ENCODE measurements around the gene NPEPL1.

GRCh38 chr20:58753267-58753921 lies 60.8 kb downstream of the NPEPL1 start:
- TF ChIP-seq, protein P1, sequence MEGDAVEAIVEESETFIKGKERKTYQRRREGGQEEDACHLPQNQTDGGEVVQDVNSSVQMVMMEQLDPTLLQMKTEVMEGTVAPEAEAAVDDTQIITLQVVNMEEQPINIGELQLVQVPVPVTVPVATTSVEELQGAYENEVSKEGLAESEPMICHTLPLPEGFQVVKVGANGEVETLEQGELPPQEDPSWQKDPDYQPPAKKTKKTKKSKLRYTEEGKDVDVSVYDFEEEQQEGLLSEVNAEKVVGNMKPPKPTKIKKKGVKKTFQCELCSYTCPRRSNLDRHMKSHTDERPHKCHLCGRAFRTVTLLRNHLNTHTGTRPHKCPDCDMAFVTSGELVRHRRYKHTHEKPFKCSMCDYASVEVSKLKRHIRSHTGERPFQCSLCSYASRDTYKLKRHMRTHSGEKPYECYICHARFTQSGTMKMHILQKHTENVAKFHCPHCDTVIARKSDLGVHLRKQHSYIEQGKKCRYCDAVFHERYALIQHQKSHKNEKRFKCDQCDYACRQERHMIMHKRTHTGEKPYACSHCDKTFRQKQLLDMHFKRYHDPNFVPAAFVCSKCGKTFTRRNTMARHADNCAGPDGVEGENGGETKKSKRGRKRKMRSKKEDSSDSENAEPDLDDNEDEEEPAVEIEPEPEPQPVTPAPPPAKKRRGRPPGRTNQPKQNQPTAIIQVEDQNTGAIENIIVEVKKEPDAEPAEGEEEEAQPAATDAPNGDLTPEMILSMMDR (IDR thresholded peaks at IDR 0.05; ENCODE audit: extremely low read depth in 1 of 2, insufficient read depth in 1 of 2, low read depth in 1 of 2, low read length in 2 of 2), result no peak
- no peak for TF ChIP-seq POLR2A (IDR thresholded peaks at IDR 0.05; ENCODE audit: low read depth, low read length)
- no peak for TF ChIP-seq EZH2 (IDR thresholded peaks at IDR 0.05; ENCODE audit: borderline replicate concordance, low read depth, low read length, severe bottlenecking)
- no peak for TF ChIP-seq MYC (IDR thresholded peaks at IDR 0.05; ENCODE audit: low read depth, low read length)
- no peak for TF ChIP-seq POLR2AphosphoS5 (IDR thresholded peaks at IDR 0.05; ENCODE audit: insufficient read depth, low read depth, low read length)
- no peak for TF ChIP-seq MAX (IDR thresholded peaks at IDR 0.05; ENCODE audit: insufficient read depth, insufficient read length)
- no peak for TF ChIP-seq GATA2 (IDR thresholded peaks at IDR 0.05; ENCODE audit: insufficient read depth, insufficient read length, low read depth, low read length)
- TF ChIP-seq JUN (IDR thresholded peaks at IDR 0.05; ENCODE audit: borderline replicate concordance, insufficient read depth, insufficient read length, low read depth), result no peak
- no peak for TF ChIP-seq FOS (IDR thresholded peaks at IDR 0.05; ENCODE audit: borderline replicate concordance, insufficient read depth, low read length)

Data from endothelial cell of umbilical vein (primary cell).